Retinal pigment epithelial cell (primary cell): ENCODE data around the gene EFR3B.

Experiments
- DNase-seq: peaks from one replicate; pipeline ENCODE4 v3.0.0-alpha.2; 2010; ENCODE audit warnings: low read depth
- H3K4me3 ChIP-seq: 2 replicates; pipeline ENCODE4 v1.5.1; 2011; ENCODE audit warnings: mild to moderate bottlenecking, low read length, control low read depth, moderate library complexity
- CTCF ChIP-seq: conservative IDR thresholded peaks from 2 replicates; pipeline ENCODE4 v1.5.1; 2011; ENCODE audit warnings: low read depth, low read length, control low read depth, inconsistent platforms

The EFR3B gene

DNA sequence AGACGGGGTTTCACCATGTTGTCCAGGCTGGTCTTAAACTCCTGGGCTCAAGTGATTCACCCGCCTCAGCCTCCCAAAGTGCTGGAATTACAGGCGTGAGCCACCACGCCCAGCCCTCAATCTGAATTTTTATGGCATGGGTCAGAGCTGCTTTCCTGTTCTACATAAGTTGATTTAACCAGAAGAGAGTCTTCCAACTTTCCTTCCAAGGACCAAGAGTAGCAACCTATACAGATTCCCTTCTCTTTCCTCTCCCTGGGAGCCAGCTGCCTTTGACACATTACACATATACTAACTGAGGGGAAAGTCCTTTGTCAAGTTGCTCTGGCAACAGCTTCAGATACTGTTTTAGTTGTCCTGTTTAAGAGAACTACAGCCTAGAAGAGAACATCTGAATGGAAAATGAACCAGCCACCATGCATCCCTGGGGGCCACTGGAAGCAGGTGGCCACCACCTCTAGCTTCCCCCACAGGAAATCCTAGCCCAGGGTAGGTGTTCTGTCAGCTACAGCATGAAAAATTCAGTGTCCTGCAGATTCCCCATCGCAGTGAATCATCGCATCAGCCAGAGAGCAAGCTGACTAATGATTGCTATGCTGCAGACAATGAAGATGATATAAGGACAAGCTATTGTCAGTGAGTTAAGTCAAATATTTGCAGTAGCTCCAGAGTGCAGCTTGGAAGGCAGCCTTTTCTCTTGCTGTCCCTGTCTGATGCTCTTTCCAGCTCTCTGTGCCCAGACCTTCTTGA lies 63.6 kb downstream of the EFR3B start:
- TF ChIP-seq CTCF: no peak
- no peak for DNase-seq
- no peak overlapping the region for H3K4me3 ChIP-seq

DNA sequence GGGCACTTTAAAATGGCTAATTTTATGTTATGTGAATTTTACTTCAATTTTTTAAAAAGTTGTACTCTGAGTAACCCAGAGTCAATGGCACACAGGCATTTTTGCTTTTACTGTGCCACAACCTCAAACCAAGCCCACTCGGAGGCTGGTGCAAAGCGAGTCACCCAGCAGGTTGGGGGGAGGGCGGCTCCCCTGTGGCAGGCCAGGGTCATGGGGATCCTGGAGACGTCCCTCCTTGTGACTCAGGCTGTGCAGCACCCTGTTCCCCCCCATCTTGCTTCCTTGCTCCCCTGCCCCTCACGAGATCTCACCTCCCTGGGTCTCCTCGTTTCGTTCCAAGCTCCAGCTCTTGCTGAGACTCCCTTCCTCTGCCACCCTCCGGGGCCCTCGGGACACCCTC lies 67.9 kb downstream of the EFR3B start:
- no peak for TF ChIP-seq CTCF
- no peak for DNase-seq
- no peak overlapping the region for H3K4me3 ChIP-seq

DNA sequence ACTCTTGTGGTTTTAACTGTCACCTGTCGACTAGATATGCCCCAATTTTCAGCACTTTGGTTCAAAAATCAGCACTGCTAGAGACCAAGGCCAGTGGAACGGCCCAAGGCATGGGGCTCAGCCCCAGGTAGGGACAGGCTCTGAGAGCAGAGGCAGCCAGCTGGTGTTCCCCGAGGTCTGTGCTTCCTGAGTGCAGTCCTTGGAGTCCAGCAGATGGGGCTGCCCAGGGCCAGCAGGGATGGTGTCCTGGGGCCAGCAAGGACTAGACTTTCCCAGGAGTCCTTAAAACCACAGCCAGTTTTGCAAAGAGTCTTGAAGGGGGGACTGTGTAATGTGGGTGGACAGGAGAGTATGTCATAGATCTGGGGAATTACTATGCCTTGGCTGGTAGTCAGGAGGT lies 70.2 kb downstream of the EFR3B start:
- DNase-seq: no peak
- TF ChIP-seq CTCF: no peak
- H3K4me3 ChIP-seq: no peak overlapping the region

- DNase-seq: no peak
- H3K4me3 ChIP-seq: no peak overlapping the region
- no peak for TF ChIP-seq CTCF
Observed at GRCh38 chr2:25115249-25115883, 73.5 kb downstream of the EFR3B start.

GRCh38 chr2:25115902-25116301 lies 74.0 kb downstream of the EFR3B start:
- peak; percentile 58 for DNase-seq
- TF ChIP-seq CTCF: no peak
- no peak overlapping the region for H3K4me3 ChIP-seq

DNA sequence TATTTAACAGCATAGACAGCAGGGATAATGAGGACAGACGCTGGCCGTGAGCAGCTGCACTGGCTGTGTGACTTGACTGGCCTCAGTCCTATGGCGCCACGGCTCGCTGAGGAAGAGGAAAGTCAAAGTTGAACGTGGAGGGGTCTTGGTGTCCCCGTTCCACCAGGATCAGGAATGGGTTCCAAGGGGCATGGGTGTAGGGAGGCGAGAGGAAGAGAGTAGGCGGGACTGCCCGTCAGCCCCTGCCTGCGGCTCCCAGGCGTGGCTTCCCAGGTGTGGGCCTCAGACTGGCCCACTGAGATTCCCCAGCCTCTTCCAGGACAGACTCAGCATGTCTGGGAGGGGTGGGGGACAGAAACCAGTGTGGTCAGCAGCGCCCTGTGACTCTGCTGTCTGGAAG lies 75.1 kb downstream of the EFR3B start:
- DNase-seq: no peak
- no peak overlapping the region for H3K4me3 ChIP-seq
- TF ChIP-seq CTCF: no peak

DNA sequence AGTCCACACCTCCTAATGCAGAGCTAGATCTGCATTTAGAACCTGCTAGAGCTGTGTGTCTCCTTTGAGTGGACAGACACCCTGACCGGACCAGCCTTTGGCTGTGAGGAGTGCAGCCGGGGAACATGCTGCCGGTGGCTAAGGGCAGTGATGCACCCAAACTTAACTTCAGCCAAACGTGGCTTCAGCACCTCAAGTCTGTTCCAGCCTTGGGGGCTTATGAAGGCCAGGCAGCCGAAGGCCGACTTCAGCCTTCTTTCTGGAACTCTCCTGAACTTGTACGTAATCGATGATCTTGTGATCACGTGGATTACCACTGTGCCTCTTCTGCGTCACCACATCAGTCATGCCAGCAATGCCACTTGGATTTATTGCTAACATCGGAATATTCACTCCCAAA lies 77.4 kb downstream of the EFR3B start:
- DNase-seq: no peak
- no peak for TF ChIP-seq CTCF
- no peak overlapping the region for H3K4me3 ChIP-seq
